A673 (cell line): ENCODE data around the gene MAP7. TPM values are rescaled to one million over a fixed set of nuclear protein-coding genes. Genes with fewer than 3 reads are reported as not detected.

Experiments
- BruUV-seq: library from RNA; stranded (reverse); fragments of 400-500 nt; replicated peaks from 2 replicates; lab custom pipeline; 2021; lab: Mats Ljungman, UMichigan
- CTCF ChIA-PET: fragments of 300-600 bp; sonication (Branson Sonifier 250); formaldehyde crosslinking; loops from one replicate; lab custom pipeline; 2022; ENCODE audit warnings: antibody characterized with exemption; lab: Charles Lee
- POLR2A ChIA-PET: fragments of 300-600 bp; sonication (Branson Sonifier 250); formaldehyde crosslinking; loops from one replicate; lab custom pipeline; 2022; ENCODE audit warnings: antibody characterized with exemption; ENCODE audit not compliant: low non-redundant PET; lab: Charles Lee
- DNase-seq: peaks from one replicate; pipeline ENCODE4 v3.0.0-alpha.2; 2015; ENCODE audit warnings: low spot score
- H3K27ac ChIP-seq: fragments of 200-600 bp; sonication (generic); 2 replicates; pipeline ENCODE4 v1.5.1; 2016; ENCODE audit warnings: mixed run types, low read depth, mild to moderate bottlenecking, mixed read lengths, antibody characterized with exemption, low read length; ENCODE audit not compliant: poor library complexity, severe bottlenecking
- H3K27me3 ChIP-seq: fragments of 200-600 bp; sonication (generic); replicated peaks from 2 replicates; pipeline ENCODE4 v1.6.1; 2017; ENCODE audit warnings: mixed run types, low read depth, mild to moderate bottlenecking, mixed read lengths, antibody characterized with exemption, low read length; ENCODE audit not compliant: insufficient read depth, poor library complexity
- H3K36me3 ChIP-seq: fragments of 200-600 bp; sonication (generic); 2 replicates; pipeline ENCODE4 v1.6.1; 2016; ENCODE audit warnings: mixed run types, mild to moderate bottlenecking, mixed read lengths, antibody characterized with exemption, low read length; ENCODE audit not compliant: insufficient read depth, poor library complexity, severe bottlenecking
- H3K4me1 ChIP-seq: fragments of 200-600 bp; sonication (generic); 2 replicates; pipeline ENCODE4 v1.6.1; 2017; ENCODE audit warnings: mixed run types, mild to moderate bottlenecking, mixed read lengths, antibody characterized with exemption, low read length; ENCODE audit not compliant: insufficient read depth, poor library complexity, severe bottlenecking
- H3K4me3 ChIP-seq: fragments of 200-600 bp; sonication (generic); 2 replicates; pipeline ENCODE4 v1.5.1; 2016; ENCODE audit warnings: low read depth, mixed run types, mild to moderate bottlenecking, mixed read lengths, low read length; ENCODE audit not compliant: poor library complexity, severe bottlenecking
- H3K9me3 ChIP-seq: fragments of 200-600 bp; sonication (generic); 2 replicates; pipeline ENCODE4 v1.6.1; 2016; ENCODE audit warnings: mixed run types, low read depth, mild to moderate bottlenecking, mixed read lengths, antibody characterized with exemption, low read length; ENCODE audit not compliant: poor library complexity, severe bottlenecking
- CTCF ChIP-seq: fragments of 300-800, 200-600 bp; sonication (generic); conservative IDR thresholded peaks from 2 replicates; pipeline ENCODE4 v1.5.1; 2017; ENCODE audit warnings: low read depth, mild to moderate bottlenecking, antibody characterized with exemption, low read length, moderate library complexity, mixed read lengths
- EZH2 ChIP-seq: fragments of 200-600 bp; sonication (generic); IDR thresholded peaks from 2 replicates; pipeline ENCODE4 v1.6.1; 2017; ENCODE audit warnings: borderline replicate concordance, low read depth, mild to moderate bottlenecking, mixed read lengths, antibody characterized with exemption, low read length; ENCODE audit not compliant: poor library complexity, severe bottlenecking
- intact Hi-C: fragments of 100-400 bp; cut with micrococcal nuclease; formaldehyde crosslinking; loops from one replicate; pipeline ENCODE4 v1.10.0; 2022; ENCODE audit not compliant: unreplicated experiment
- total RNA-seq: library from RNA; stranded (reverse); gene quantifications from 2 replicates; pipeline ENCODE4 v1.2.3, GENCODE V29; 2021

Gene MAP7
- total RNA-seq, 1 experiment from 2014 or later = 0.09 TPM

GRCh38 chr6:136337606-136338005 lies 212.6 kb downstream of the MAP7 start:
- Histone ChIP-seq H3K4me3 (no peak overlapping the region), H3K27me3 (no peaks in the 10 kb centered on the region), H3K9me3 (no peaks in the 10 kb centered on the region), H3K27ac (no peak overlapping the region), H3K4me1 (no peaks in the 10 kb centered on the region), H3K36me3 (no peaks in the 10 kb centered on the region)
- intact Hi-C loops = no loop called here
- TF ChIP-seq CTCF (no peak), EZH2 (no peak)
- no peak for DNase-seq
- CTCF ChIA-PET = no interaction called here
- POLR2A ChIA-PET = no interaction called here
- BruUV-seq = no TSS peak

GRCh38 chr6:136337121-136337520 lies 213.1 kb downstream of the MAP7 start:
- ChIA-PET CTCF (no interaction called here), POLR2A (no interaction called here)
- Histone ChIP-seq H3K36me3 (no peaks in the 10 kb centered on the region), H3K4me3 (no peak overlapping the region), H3K27ac (no peak overlapping the region), H3K9me3 (no peaks in the 10 kb centered on the region), H3K27me3 (no peaks in the 10 kb centered on the region), H3K4me1 (no peaks in the 10 kb centered on the region)
- BruUV-seq = no TSS peak
- TF ChIP-seq EZH2 (no peak), CTCF (no peak)
- intact Hi-C loops = no loop called here
- DNase-seq = no peak

GRCh38 chr6:136335736-136336363 lies 214.4 kb downstream of the MAP7 start:
- ChIA-PET CTCF (no interaction called here), POLR2A (no interaction called here)
- Histone ChIP-seq H3K4me3 (no peak overlapping the region), H3K27ac (no peak overlapping the region), H3K4me1 (no peaks in the 10 kb centered on the region), H3K9me3 (no peaks in the 10 kb centered on the region), H3K36me3 (no peaks in the 10 kb centered on the region), H3K27me3 (no peaks in the 10 kb centered on the region)
- no peak for TF ChIP-seq EZH2
- no peak for TF ChIP-seq CTCF
- intact Hi-C loops = no loop called here
- no TSS peak for BruUV-seq
- no peak for DNase-seq
